HG03442 (cell line): ENCODE measurements around the gene PRKAG2.

Experiments used
- ATAC-seq: cut with Tn5 transposase; IDR thresholded peaks from one replicate; pipeline ENCODE4 v1.9.1; 2021; ENCODE audit warnings: mild to moderate bottlenecking, moderate library complexity; ENCODE audit not compliant: unreplicated experiment

The PRKAG2 gene

GRCh38 chr7:151900986-151901621 lies 24.2 kb upstream of the PRKAG2 start:
- ATAC-seq, result no peak

- no peak for ATAC-seq
Observed at GRCh38 chr7:151900591-151900985, 23.7 kb upstream of the PRKAG2 start.

GRCh38 chr7:151899513-151900360 lies 22.8 kb upstream of the PRKAG2 start:
- no peak for ATAC-seq

- ATAC-seq, result no peak
Observed at GRCh38 chr7:151897951-151898686, 21.2 kb upstream of the PRKAG2 start.

- ATAC-seq, result no peak
Observed at GRCh38 chr7:151897161-151897731, 20.3 kb upstream of the PRKAG2 start.

- no peak for ATAC-seq
Observed at GRCh38 chr7:151896486-151896885, 19.6 kb upstream of the PRKAG2 start.

- ATAC-seq, result no peak
Observed at GRCh38 chr7:151896086-151896485, 19.2 kb upstream of the PRKAG2 start.

- ATAC-seq, result no peak
Observed at GRCh38 chr7:151895631-151896031, 18.7 kb upstream of the PRKAG2 start.

- no peak for ATAC-seq
Observed at GRCh38 chr7:151895008-151895630, 18.2 kb upstream of the PRKAG2 start.

GRCh38 chr7:151894111-151895007 lies 17.4 kb upstream of the PRKAG2 start:
- no peak for ATAC-seq

GRCh38 chr7:151893405-151893923 lies 16.5 kb upstream of the PRKAG2 start:
- ATAC-seq, result no peak

- ATAC-seq, result no peak
Observed at GRCh38 chr7:151891753-151892152, 14.8 kb upstream of the PRKAG2 start.

- no peak for ATAC-seq
Observed at GRCh38 chr7:151891182-151891581, 14.3 kb upstream of the PRKAG2 start.

- ATAC-seq, result no peak
Observed at GRCh38 chr7:151890355-151891004, 13.6 kb upstream of the PRKAG2 start.

- ATAC-seq, result no peak
Observed at GRCh38 chr7:151889406-151890354, 12.8 kb upstream of the PRKAG2 start.

- no peak for ATAC-seq
Observed at GRCh38 chr7:151888079-151889067, 11.5 kb upstream of the PRKAG2 start.

GRCh38 chr7:151886783-151887182 lies 9.9 kb upstream of the PRKAG2 start:
- no peak for ATAC-seq
